ENCODE results near the gene NALCN.

Gene NALCN

GRCh38 chr13:101092985-101093384 lies 323.3 kb downstream of the NALCN start:
- Mint-ChIP-seq H3K36me3 (ENCODE audit: low read depth) (no peaks in the 10 kb centered on the region), H3K9me3 (no peaks in the 10 kb centered on the region), H3K27ac (no peak overlapping the region), H3K4me1 (ENCODE audit: low read depth) (no peaks in the 10 kb centered on the region), H3K4me3 (no peak overlapping the region), H3K27me3 (peaks cover 28% of the 10 kb centered on the region)
- DNase-seq, result no peak

GRCh38 chr13:101090287-101090686 lies 326.0 kb downstream of the NALCN start:
- peaks cover 19% of the 10 kb centered on the region for H3K27me3 Mint-ChIP-seq
- no peak for DNase-seq
- no peaks in the 10 kb centered on the region for H3K4me1 Mint-ChIP-seq (ENCODE audit: low read depth)
- H3K36me3 Mint-ChIP-seq (ENCODE audit: low read depth), result no peaks in the 10 kb centered on the region
- H3K27ac Mint-ChIP-seq, result no peak overlapping the region
- H3K9me3 Mint-ChIP-seq, result no peaks in the 10 kb centered on the region
- no peak overlapping the region for H3K4me3 Mint-ChIP-seq

GRCh38 chr13:101085551-101085950 lies 330.8 kb downstream of the NALCN start:
- Mint-ChIP-seq H3K4me1 (ENCODE audit: low read depth) (no peaks in the 10 kb centered on the region), H3K36me3 (ENCODE audit: low read depth) (no peaks in the 10 kb centered on the region), H3K27me3 (peaks cover 9% of the 10 kb centered on the region), H3K9me3 (no peaks in the 10 kb centered on the region), H3K4me3 (no peak overlapping the region), H3K27ac (no peak overlapping the region)
- DNase-seq, result no peak

DNA sequence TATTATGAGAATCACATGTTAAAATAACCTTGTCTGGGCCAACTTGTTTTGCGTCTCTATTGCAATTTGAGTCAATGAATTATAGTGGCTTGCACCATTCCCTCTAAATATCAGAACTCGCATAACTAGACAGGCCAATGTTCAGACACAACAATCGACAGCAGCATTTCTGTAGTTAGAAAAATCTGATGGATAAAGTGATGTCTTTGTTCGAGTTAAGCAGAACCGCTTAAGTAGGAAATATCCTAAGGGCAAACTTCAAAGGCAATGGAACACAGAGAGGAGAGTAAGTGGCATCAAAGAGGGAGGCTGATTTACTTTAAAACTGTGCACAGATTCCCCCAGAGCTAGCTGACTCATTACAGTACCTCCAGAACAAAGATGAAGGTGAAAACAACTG lies 333.9 kb downstream of the NALCN start:
- no peak for DNase-seq
- no peaks in the 10 kb centered on the region for H3K36me3 Mint-ChIP-seq (ENCODE audit: low read depth)
- no peaks in the 10 kb centered on the region for H3K9me3 Mint-ChIP-seq
- H3K27ac Mint-ChIP-seq, result no peak overlapping the region
- H3K27me3 Mint-ChIP-seq, result peaks cover 3% of the 10 kb centered on the region
- no peak overlapping the region for H3K4me3 Mint-ChIP-seq
- no peaks in the 10 kb centered on the region for H3K4me1 Mint-ChIP-seq (ENCODE audit: low read depth)

DNA sequence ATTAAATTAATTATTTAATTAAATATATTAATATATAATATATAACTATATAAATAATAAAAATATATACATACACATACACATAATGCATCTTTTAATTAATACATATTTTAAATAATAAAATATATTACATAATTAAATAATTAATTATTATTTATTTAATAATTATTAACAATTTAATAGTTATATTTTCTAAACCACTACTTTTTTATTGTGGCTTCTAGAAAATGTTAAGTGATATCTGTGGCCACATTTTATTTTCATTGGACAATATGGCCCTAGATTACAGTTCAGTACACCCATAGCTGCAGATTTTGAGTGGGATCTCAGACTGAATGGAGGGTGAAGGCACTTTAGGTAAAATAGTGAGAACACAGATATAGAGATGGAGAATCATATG lies 335.7 kb downstream of the NALCN start:
- DNase-seq, result no peak
- no peak overlapping the region for H3K4me3 Mint-ChIP-seq
- no peaks in the 10 kb centered on the region for H3K4me1 Mint-ChIP-seq (ENCODE audit: low read depth)
- no peaks in the 10 kb centered on the region for H3K27me3 Mint-ChIP-seq
- no peak overlapping the region for H3K27ac Mint-ChIP-seq
- H3K9me3 Mint-ChIP-seq, result no peaks in the 10 kb centered on the region
- H3K36me3 Mint-ChIP-seq (ENCODE audit: low read depth), result no peaks in the 10 kb centered on the region

DNA sequence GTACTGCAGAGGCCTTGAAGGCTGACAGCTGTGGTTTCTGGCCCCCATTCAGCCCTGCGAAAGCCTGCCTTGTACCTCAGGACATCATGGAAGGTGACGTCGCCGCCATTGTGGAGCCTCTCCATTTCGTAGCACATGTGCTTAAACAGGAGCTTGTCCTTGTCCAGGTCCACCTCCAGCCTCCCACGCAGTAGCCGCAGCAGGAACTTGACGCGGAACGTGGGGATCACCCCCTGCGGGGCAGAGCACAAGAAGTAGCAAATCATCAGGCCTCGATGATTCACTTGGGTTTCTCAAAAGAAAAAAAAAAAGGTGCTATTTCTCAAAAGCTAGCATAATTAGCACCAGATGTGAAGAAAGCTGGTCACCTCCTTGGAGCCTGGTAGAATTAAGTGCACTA lies 351.0 kb downstream of the NALCN start:
- H3K4me1 Mint-ChIP-seq (ENCODE audit: low read depth), result no peaks in the 10 kb centered on the region
- no peak overlapping the region for H3K4me3 Mint-ChIP-seq
- H3K27ac Mint-ChIP-seq, result no peak overlapping the region
- no peaks in the 10 kb centered on the region for H3K36me3 Mint-ChIP-seq (ENCODE audit: low read depth)
- no peaks in the 10 kb centered on the region for H3K9me3 Mint-ChIP-seq
- no peak for DNase-seq
- peaks cover 41% of the 10 kb centered on the region for H3K27me3 Mint-ChIP-seq

DNA sequence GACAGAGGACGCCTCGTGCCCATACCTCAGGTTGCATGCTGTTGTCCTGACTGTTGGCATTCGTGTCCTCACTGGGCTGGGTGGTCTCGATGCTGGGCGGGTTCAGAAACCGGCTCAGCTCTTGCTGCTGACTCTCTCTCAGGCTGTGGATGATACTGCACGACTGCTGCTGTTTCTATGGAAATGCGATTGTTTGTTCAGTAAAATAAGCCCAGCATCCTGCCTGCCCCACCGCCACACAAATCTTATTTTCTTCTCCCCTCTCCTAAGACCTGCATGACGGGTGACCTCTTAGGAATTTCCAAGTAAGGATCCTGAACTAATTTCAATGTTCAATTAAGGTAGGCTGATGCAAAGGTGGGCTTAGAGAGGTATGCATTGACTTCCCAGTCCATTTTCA lies 356.5 kb downstream of the NALCN start:
- DNase-seq, result no peak
- H3K4me3 Mint-ChIP-seq, result no peak overlapping the region
- no peak overlapping the region for H3K27ac Mint-ChIP-seq
- peaks cover 8% of the 10 kb centered on the region for H3K4me1 Mint-ChIP-seq (ENCODE audit: low read depth)
- H3K9me3 Mint-ChIP-seq, result no peaks in the 10 kb centered on the region
- no peaks in the 10 kb centered on the region for H3K36me3 Mint-ChIP-seq (ENCODE audit: low read depth)
- H3K27me3 Mint-ChIP-seq, result peaks cover 43% of the 10 kb centered on the region

- Mint-ChIP-seq H3K4me3 (no peak overlapping the region), H3K9me3 (no peaks in the 10 kb centered on the region), H3K4me1 (ENCODE audit: low read depth) (peaks cover 8% of the 10 kb centered on the region), H3K27ac (no peak overlapping the region), H3K27me3 (peaks cover 35% of the 10 kb centered on the region), H3K36me3 (ENCODE audit: low read depth) (no peaks in the 10 kb centered on the region)
- no peak for DNase-seq
These were observed 357.5 kb downstream of the NALCN start for GRCh38 chr13:101058841-101059240.

GRCh38 chr13:101053301-101054093 lies 362.8 kb downstream of the NALCN start:
- Mint-ChIP-seq H3K9me3 (no peaks in the 10 kb centered on the region), H3K27me3 (peaks cover 10% of the 10 kb centered on the region), H3K4me3 (no peak overlapping the region), H3K36me3 (ENCODE audit: low read depth) (no peaks in the 10 kb centered on the region), H3K27ac (no peak overlapping the region), H3K4me1 (ENCODE audit: low read depth) (peaks cover 6% of the 10 kb centered on the region)
- no peak for DNase-seq

- Mint-ChIP-seq H3K4me3 (no peak overlapping the region), H3K27me3 (peaks cover 3% of the 10 kb centered on the region), H3K9me3 (peaks cover 6% of the 10 kb centered on the region), H3K36me3 (ENCODE audit: low read depth) (no peaks in the 10 kb centered on the region), H3K4me1 (ENCODE audit: low read depth) (no peaks in the 10 kb centered on the region), H3K27ac (no peak overlapping the region)
- no peak for DNase-seq
These were observed 367.0 kb downstream of the NALCN start for GRCh38 chr13:101049166-101049850.

- Mint-ChIP-seq H3K27me3 (peaks cover 29% of the 10 kb centered on the region), H3K4me1 (ENCODE audit: low read depth) (no peaks in the 10 kb centered on the region), H3K36me3 (ENCODE audit: low read depth) (no peaks in the 10 kb centered on the region), H3K4me3 (no peak overlapping the region), H3K27ac (no peak overlapping the region), H3K9me3 (peaks cover 4% of the 10 kb centered on the region)
- no peak for DNase-seq
These were observed 379.8 kb downstream of the NALCN start for GRCh38 chr13:101036546-101036945.

- Mint-ChIP-seq H3K4me1 (ENCODE audit: low read depth) (no peaks in the 10 kb centered on the region), H3K27me3 (peaks cover 29% of the 10 kb centered on the region), H3K27ac (no peak overlapping the region), H3K4me3 (no peak overlapping the region), H3K9me3 (peaks cover 3% of the 10 kb centered on the region), H3K36me3 (ENCODE audit: low read depth) (no peaks in the 10 kb centered on the region)
- no peak for DNase-seq
These were observed 381.1 kb downstream of the NALCN start for GRCh38 chr13:101035119-101035620.

DNA sequence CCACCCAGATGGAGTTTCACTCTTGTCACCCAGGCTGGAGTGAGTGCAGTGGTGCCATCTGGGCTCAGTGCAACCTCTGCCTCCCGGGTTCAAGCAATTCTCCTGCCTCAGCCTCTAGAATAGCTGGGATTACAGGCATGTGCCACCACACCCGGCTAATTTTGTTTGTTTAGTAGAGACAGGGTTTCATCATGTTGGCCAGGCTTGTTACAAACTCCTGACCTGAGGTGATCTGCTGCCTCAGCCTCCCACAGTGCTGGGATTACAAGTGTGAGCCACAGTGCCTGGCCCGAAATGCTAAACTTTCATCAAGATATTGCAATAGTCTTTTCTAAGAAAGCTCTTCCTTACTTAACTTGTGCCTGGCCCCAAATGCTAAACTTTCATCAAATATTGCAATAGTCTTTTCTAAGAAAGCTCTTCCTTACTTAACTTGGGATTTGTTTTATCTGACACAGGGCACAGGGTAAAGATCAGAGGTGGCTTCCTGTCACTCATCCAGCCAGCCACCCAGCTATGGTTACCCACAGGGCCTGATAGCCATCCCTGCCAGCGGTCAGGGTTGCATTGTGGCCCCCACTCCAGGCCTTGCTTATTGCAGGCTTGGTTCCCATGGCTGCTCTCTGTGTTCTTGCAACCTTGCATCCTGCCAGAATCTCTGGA lies 389.4 kb downstream of the NALCN start:
- Mint-ChIP-seq H3K4me3 (no peak overlapping the region), H3K4me1 (ENCODE audit: low read depth) (no peaks in the 10 kb centered on the region), H3K9me3 (no peaks in the 10 kb centered on the region), H3K27ac (no peak overlapping the region), H3K27me3 (peaks cover 10% of the 10 kb centered on the region), H3K36me3 (ENCODE audit: low read depth) (no peaks in the 10 kb centered on the region)
- no peak for DNase-seq

- H3K27me3 Mint-ChIP-seq, result peaks cover 9% of the 10 kb centered on the region
- H3K4me1 Mint-ChIP-seq (ENCODE audit: low read depth), result no peaks in the 10 kb centered on the region
- no peak for DNase-seq
- H3K27ac Mint-ChIP-seq, result no peak overlapping the region
- H3K4me3 Mint-ChIP-seq, result no peak overlapping the region
- H3K9me3 Mint-ChIP-seq, result no peaks in the 10 kb centered on the region
- no peaks in the 10 kb centered on the region for H3K36me3 Mint-ChIP-seq (ENCODE audit: low read depth)
These were observed 390.0 kb downstream of the NALCN start for GRCh38 chr13:101026328-101026727.

DNA sequence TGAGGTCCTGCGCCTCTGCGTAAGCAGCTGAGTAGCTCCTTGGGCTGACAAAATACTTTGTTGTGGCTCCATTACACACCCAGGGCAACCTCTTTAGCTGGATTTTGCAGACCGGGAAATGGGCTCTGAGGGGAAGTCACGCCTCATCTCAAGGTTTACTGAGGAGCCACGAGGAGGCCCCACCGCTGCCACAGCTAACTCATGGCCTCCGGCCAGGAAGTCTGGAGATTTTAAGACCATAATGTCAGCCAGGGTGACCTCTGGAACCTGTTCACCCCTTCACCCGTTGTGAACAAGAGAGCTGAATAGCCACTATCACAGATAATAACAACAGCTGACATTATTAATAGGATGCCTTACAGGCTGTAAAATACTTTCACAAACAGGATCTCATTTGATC lies 390.4 kb downstream of the NALCN start:
- Mint-ChIP-seq H3K27ac (no peak overlapping the region), H3K36me3 (ENCODE audit: low read depth) (no peaks in the 10 kb centered on the region), H3K9me3 (no peaks in the 10 kb centered on the region), H3K27me3 (peaks cover 9% of the 10 kb centered on the region), H3K4me1 (ENCODE audit: low read depth) (no peaks in the 10 kb centered on the region), H3K4me3 (no peak overlapping the region)
- DNase-seq, result no peak
